GM18868 (cell line): ENCODE measurements around the gene BAZ1A.
"Not testable (repeated sequence)": the region's sequence is repeated elsewhere in the genome, so short reads cannot be mapped to it uniquely, and the experiment has no call there.

ENCODE experiments used
- ATAC-seq: cut with Tn5 transposase; IDR thresholded peaks from one replicate; pipeline ENCODE4 v1.9.1; 2021; ENCODE audit warnings: mild to moderate bottlenecking, moderate library complexity; ENCODE audit not compliant: unreplicated experiment

BAZ1A gene

GRCh38 chr14:34863844-34864243 is 11.3 kb downstream of the BAZ1A start:
- ATAC-seq, result no peak

GRCh38 chr14:34858765-34859164 is 16.4 kb downstream of the BAZ1A start:
- ATAC-seq, result no peak

- ATAC-seq, result no peak
These were observed 17.3 kb downstream of the BAZ1A start for GRCh38 chr14:34857689-34858449.

- ATAC-seq, result no peak
These were observed 22.1 kb downstream of the BAZ1A start for GRCh38 chr14:34853041-34853440.

- no peak for ATAC-seq
These were observed 23.8 kb downstream of the BAZ1A start for GRCh38 chr14:34851395-34851794.

- no peak for ATAC-seq
These were observed 29.3 kb downstream of the BAZ1A start for GRCh38 chr14:34845869-34846268.

- peak; percentile 72 for ATAC-seq
These were observed 32.1 kb downstream of the BAZ1A start for GRCh38 chr14:34843011-34843554.

- ATAC-seq, result no peak
These were observed 37.3 kb downstream of the BAZ1A start for GRCh38 chr14:34837801-34838322.

- ATAC-seq, result no peak
These were observed 39.8 kb downstream of the BAZ1A start for GRCh38 chr14:34835312-34835711.

- ATAC-seq, result no peak
These were observed 41.3 kb downstream of the BAZ1A start for GRCh38 chr14:34833549-34834523.

- no peak for ATAC-seq
These were observed 48.5 kb downstream of the BAZ1A start for GRCh38 chr14:34826661-34827060.

GRCh38 chr14:34824826-34825225 is 50.3 kb downstream of the BAZ1A start:
- no peak for ATAC-seq

GRCh38 chr14:34824256-34824655 is 50.9 kb downstream of the BAZ1A start:
- ATAC-seq, result no peak

GRCh38 chr14:34817768-34818167 is 57.4 kb downstream of the BAZ1A start:
- no peak for ATAC-seq

GRCh38 chr14:34810028-34810427 is 65.1 kb downstream of the BAZ1A start:
- no peak for ATAC-seq

GRCh38 chr14:34806257-34806656 is 68.9 kb downstream of the BAZ1A start:
- ATAC-seq, result no peak

- ATAC-seq, result no peak
These were observed 70.2 kb downstream of the BAZ1A start for GRCh38 chr14:34804933-34805332.

- not testable (repeated sequence) for ATAC-seq
These were observed 76.3 kb downstream of the BAZ1A start for GRCh38 chr14:34798861-34799260.

- ATAC-seq, result no peak
These were observed 77.2 kb downstream of the BAZ1A start for GRCh38 chr14:34797747-34798583.

GRCh38 chr14:34796902-34797301 is 78.3 kb downstream of the BAZ1A start:
- no peak for ATAC-seq
